Gastrocnemius medialis (tissue), 4 donors: ENCODE data around the gene SARS1.
"Not testable (repeated sequence)": the region's sequence is repeated elsewhere in the genome, so short reads cannot be mapped to it uniquely, and the experiment has no call there.

ENCODE experiments used
- CTCF ChIP-seq, 5 experiments: fragments of 450-650 bp in 3 of 5; fragments of 200-600 bp in 2 of 5; sonication (generic) in 2 of 5; IDR thresholded peaks in 4 of 5; conservative IDR thresholded peaks in 1 of 5; 1 replicate in 4 of 5; 2 replicates in 1 of 5; pipeline ENCODE4 v1.5.1; 2016 to 2019; ENCODE audit warnings: antibody characterized with exemption in 5 of 5, mild to moderate bottlenecking in 3 of 5, moderate library complexity in 3 of 5
- POLR2A ChIP-seq, 2 donors: fragments of 450-650 bp; IDR thresholded peaks; one replicate each; pipeline ENCODE4 v1.6.1; 2017; ENCODE audit warnings: antibody characterized with exemption in 2 of 2, mild to moderate bottlenecking in 2 of 2, moderate library complexity in 2 of 2

GRCh38 chr1:109286762-109287161, 73.0 kb downstream of the SARS1 start:
- not testable (repeated sequence) for TF ChIP-seq CTCF (IDR thresholded peaks at IDR 0.05 in 4 of 5, conservative IDR thresholded peaks at IDR 0.05 in 1 of 5); POLR2A (IDR thresholded peaks at IDR 0.05)
